ENCODE data around the gene PPP2R2D. TPM values are rescaled to one million over a fixed set of nuclear protein-coding genes. Genes with fewer than 3 reads are reported as not detected.

Gene PPP2R2D
- total and polyA plus RNA-seq, 4 experiments from 2014 or later, result 25.7 to 49.2 (median 41.7) TPM

- H3K4me3 Mint-ChIP-seq, result no peak overlapping the region
- no peaks in the 10 kb centered on the region for H3K9me3 Mint-ChIP-seq
- H3K27me3 Mint-ChIP-seq, result peaks cover 6 to 7% of the 10 kb centered on the region in 2 donors
- H3K4me1 ChIP-seq (ENCODE audit: insufficient read depth, low read length), result no peaks in the 10 kb centered on the region
- no peak for DNase-seq
- no peaks in the 10 kb centered on the region for H3K36me3 Mint-ChIP-seq
- no peaks in the 10 kb centered on the region for H3K9me3 ChIP-seq (ENCODE audit: control insufficient read depth in 1 of 2, low read length in 2 of 2)
- H3K4me1 Mint-ChIP-seq, result peaks cover 0 to 5% (median 3%) of the 10 kb centered on the region in 4 donors
- H3K36me3 ChIP-seq (ENCODE audit: insufficient read depth, low read length), result no peaks in the 10 kb centered on the region
- H3K27ac Mint-ChIP-seq, result no peak overlapping the region
- intact Hi-C loops (cut with micrococcal nuclease), result loop anchor here (10.0 kb wide), 1 partner anchor 626 kb away; no protein-coding TSS in a partner anchor
- no peak overlapping the region for H3K4me3 ChIP-seq (ENCODE audit: low read length in 2 of 2)
- ChIA-PET POLR2A (ENCODE audit: partially characterized antibody) (no interaction called here), CTCF (ENCODE audit: partially characterized antibody) (no interaction called here)
- no peaks in the 10 kb centered on the region for H3K27me3 ChIP-seq (ENCODE audit: insufficient read depth, low read length)
- no peak overlapping the region for H3K27ac ChIP-seq (ENCODE audit: low read depth, low read length)
These were observed 30.4 kb upstream of the PPP2R2D start for GRCh38 chr10:131870411-131870810.

- Mint-ChIP-seq H3K36me3 (no peaks in the 10 kb centered on the region), H3K4me1 (peaks cover 0 to 5% (median 3%) of the 10 kb centered on the region in 4 donors), H3K27ac (no peak overlapping the region), H3K4me3 (no peak overlapping the region), H3K9me3 (no peaks in the 10 kb centered on the region), H3K27me3 (peaks cover 6 to 9% of the 10 kb centered on the region in 2 donors)
- POLR2A ChIA-PET (ENCODE audit: partially characterized antibody), result no interaction called here
- CTCF ChIA-PET (ENCODE audit: partially characterized antibody), result no interaction called here
- no peaks in the 10 kb centered on the region for H3K4me1 ChIP-seq (ENCODE audit: insufficient read depth, low read length)
- no peak for DNase-seq
- no peak overlapping the region for H3K4me3 ChIP-seq (ENCODE audit: low read length in 2 of 2)
- no peaks in the 10 kb centered on the region for H3K27me3 ChIP-seq (ENCODE audit: insufficient read depth, low read length)
- H3K27ac ChIP-seq (ENCODE audit: low read depth, low read length), result no peak overlapping the region
- intact Hi-C loops (cut with micrococcal nuclease), result loop anchor here (10.0 kb wide), 1 partner anchor 626 kb away; no protein-coding TSS in a partner anchor
- no peaks in the 10 kb centered on the region for H3K36me3 ChIP-seq (ENCODE audit: insufficient read depth, low read length)
- H3K9me3 ChIP-seq (ENCODE audit: control insufficient read depth in 1 of 2, low read length in 2 of 2), result no peaks in the 10 kb centered on the region
These were observed 29.8 kb upstream of the PPP2R2D start for GRCh38 chr10:131870831-131871672.

- Mint-ChIP-seq H3K9me3 (no peaks in the 10 kb centered on the region), H3K27me3 (peaks cover 7 to 14% of the 10 kb centered on the region in 2 donors), H3K27ac (no peak overlapping the region), H3K36me3 (no peaks in the 10 kb centered on the region), H3K4me1 (peaks cover 0 to 5% (median 3%) of the 10 kb centered on the region in 4 donors), H3K4me3 (no peak overlapping the region)
- Histone ChIP-seq H3K4me3 (ENCODE audit: low read length in 2 of 2) (no peak overlapping the region), H3K9me3 (ENCODE audit: control insufficient read depth in 1 of 2, low read length in 2 of 2) (no peaks in the 10 kb centered on the region), H3K4me1 (ENCODE audit: insufficient read depth, low read length) (no peaks in the 10 kb centered on the region), H3K27ac (ENCODE audit: low read depth, low read length) (no peak overlapping the region), H3K27me3 (ENCODE audit: insufficient read depth, low read length) (no peaks in the 10 kb centered on the region), H3K36me3 (ENCODE audit: insufficient read depth, low read length) (no peaks in the 10 kb centered on the region)
- no peak for DNase-seq
- POLR2A ChIA-PET (ENCODE audit: partially characterized antibody), result no interaction called here
- CTCF ChIA-PET (ENCODE audit: partially characterized antibody), result no interaction called here
- intact Hi-C loops (cut with micrococcal nuclease), result loop anchor here (10.0 kb wide), 1 partner anchor 627 kb away; no protein-coding TSS in a partner anchor
These were observed 29.2 kb upstream of the PPP2R2D start for GRCh38 chr10:131871673-131872005.

DNA sequence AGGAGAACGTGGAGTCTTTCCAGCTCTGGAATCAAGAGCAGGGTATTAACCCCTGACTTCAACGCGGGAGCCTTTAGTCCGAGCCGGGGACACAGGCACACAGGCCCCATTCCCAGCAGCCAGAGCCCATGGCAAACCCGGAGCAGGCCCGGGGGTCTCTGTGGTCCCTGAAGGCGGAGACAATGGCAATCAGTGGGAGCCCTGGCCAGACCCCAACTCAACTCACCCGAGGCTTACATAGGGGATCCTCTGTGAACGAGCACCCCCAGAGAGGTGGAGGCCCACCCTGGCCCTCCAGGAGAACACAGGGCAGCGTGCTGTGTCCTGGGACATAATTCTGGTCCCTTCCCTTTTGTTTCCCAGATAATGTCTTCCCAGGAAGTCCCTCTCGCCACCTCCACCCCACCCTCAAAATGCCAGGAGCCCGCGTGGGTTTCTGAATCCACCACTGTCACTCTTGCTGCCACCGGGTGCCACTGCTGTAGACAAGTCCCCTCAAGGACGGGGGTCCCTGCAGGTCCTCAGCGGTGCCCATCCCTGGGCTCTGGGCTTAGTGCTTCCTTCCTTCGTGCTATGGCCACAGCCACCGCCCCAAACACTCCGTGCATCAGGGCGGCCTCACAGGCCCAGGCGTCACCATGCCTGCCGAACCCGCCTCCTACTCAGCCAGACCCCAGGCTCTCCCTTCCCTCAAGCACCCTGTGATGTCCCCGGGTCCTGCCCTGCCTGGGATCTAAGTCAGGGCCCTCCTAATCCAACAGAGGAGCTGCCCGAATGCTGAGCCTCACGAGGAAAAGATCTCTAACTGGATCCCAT lies 28.6 kb upstream of the PPP2R2D start:
- H3K4me3 Mint-ChIP-seq, result no peak overlapping the region
- intact Hi-C loops (cut with micrococcal nuclease), result loop anchor here (10.0 kb wide), 1 partner anchor 627 kb away; no protein-coding TSS in a partner anchor
- H3K4me1 ChIP-seq (ENCODE audit: insufficient read depth, low read length), result no peaks in the 10 kb centered on the region
- ChIA-PET POLR2A (ENCODE audit: partially characterized antibody) (no interaction called here), CTCF (ENCODE audit: partially characterized antibody) (no interaction called here)
- H3K27ac ChIP-seq (ENCODE audit: low read depth, low read length), result no peak overlapping the region
- no peak for DNase-seq
- no peaks in the 10 kb centered on the region for H3K36me3 Mint-ChIP-seq
- H3K4me1 Mint-ChIP-seq, result peaks cover 0 to 5% (median 3%) of the 10 kb centered on the region in 4 donors
- no peak overlapping the region for H3K4me3 ChIP-seq (ENCODE audit: low read length in 2 of 2)
- no peak overlapping the region for H3K27ac Mint-ChIP-seq
- no peaks in the 10 kb centered on the region for H3K27me3 ChIP-seq (ENCODE audit: insufficient read depth, low read length)
- H3K9me3 ChIP-seq (ENCODE audit: control insufficient read depth in 1 of 2, low read length in 2 of 2), result no peaks in the 10 kb centered on the region
- H3K9me3 Mint-ChIP-seq, result no peaks in the 10 kb centered on the region
- H3K36me3 ChIP-seq (ENCODE audit: insufficient read depth, low read length), result no peaks in the 10 kb centered on the region
- peaks cover 7 to 16% of the 10 kb centered on the region in 2 donors for H3K27me3 Mint-ChIP-seq

- H3K27ac Mint-ChIP-seq, result no peak overlapping the region
- no peak for DNase-seq
- Histone ChIP-seq H3K4me1 (ENCODE audit: insufficient read depth, low read length) (no peaks in the 10 kb centered on the region), H3K9me3 (ENCODE audit: control insufficient read depth in 1 of 2, low read length in 2 of 2) (no peaks in the 10 kb centered on the region), H3K36me3 (ENCODE audit: insufficient read depth, low read length) (no peaks in the 10 kb centered on the region), H3K27ac (ENCODE audit: low read depth, low read length) (no peak overlapping the region), H3K4me3 (ENCODE audit: low read length in 2 of 2) (no peak overlapping the region), H3K27me3 (ENCODE audit: insufficient read depth, low read length) (no peaks in the 10 kb centered on the region)
- no peaks in the 10 kb centered on the region for H3K9me3 Mint-ChIP-seq
- H3K36me3 Mint-ChIP-seq, result no peaks in the 10 kb centered on the region
- ChIA-PET POLR2A (ENCODE audit: partially characterized antibody) (no interaction called here), CTCF (ENCODE audit: partially characterized antibody) (no interaction called here)
- peaks cover 6 to 20% of the 10 kb centered on the region in 2 donors for H3K27me3 Mint-ChIP-seq
- no peak overlapping the region for H3K4me3 Mint-ChIP-seq
- H3K4me1 Mint-ChIP-seq, result peaks cover 0 to 5% (median 3%) of the 10 kb centered on the region in 4 donors
- intact Hi-C loops (cut with micrococcal nuclease), result loop anchor here (10.0 kb wide), 1 partner anchor 628 kb away; no protein-coding TSS in a partner anchor
These were observed 27.9 kb upstream of the PPP2R2D start for GRCh38 chr10:131872827-131873375.

- H3K27me3 ChIP-seq (ENCODE audit: insufficient read depth, low read length), result no peaks in the 10 kb centered on the region
- Mint-ChIP-seq H3K36me3 (no peaks in the 10 kb centered on the region), H3K4me3 (no peak overlapping the region), H3K27me3 (peaks cover 13 to 32% of the 10 kb centered on the region in 2 donors), H3K4me1 (peaks cover 0 to 5% (median 3%) of the 10 kb centered on the region in 4 donors), H3K27ac (no peak overlapping the region), H3K9me3 (no peaks in the 10 kb centered on the region)
- no peak overlapping the region for H3K4me3 ChIP-seq (ENCODE audit: low read length in 2 of 2)
- H3K4me1 ChIP-seq (ENCODE audit: insufficient read depth, low read length), result no peaks in the 10 kb centered on the region
- intact Hi-C loops (cut with micrococcal nuclease), result loop anchor here (10.0 kb wide), 1 partner anchor 630 kb away; no protein-coding TSS in a partner anchor
- no peak overlapping the region for H3K27ac ChIP-seq (ENCODE audit: low read depth, low read length)
- ChIA-PET POLR2A (ENCODE audit: partially characterized antibody) (no interaction called here), CTCF (ENCODE audit: partially characterized antibody) (interaction anchor here (1.3 kb wide), 1 partner anchor 11 kb away, joined by 4 read pairs; no protein-coding TSS in a partner anchor)
- H3K9me3 ChIP-seq (ENCODE audit: control insufficient read depth in 1 of 2, low read length in 2 of 2), result no peaks in the 10 kb centered on the region
- peak in 4 of 5 donors; percentile 20 to 29 (median 25) for DNase-seq
- no peaks in the 10 kb centered on the region for H3K36me3 ChIP-seq (ENCODE audit: insufficient read depth, low read length)
These were observed 25.8 kb upstream of the PPP2R2D start for GRCh38 chr10:131874991-131875451.

- H3K9me3 Mint-ChIP-seq, result no peaks in the 10 kb centered on the region
- ChIA-PET POLR2A (ENCODE audit: partially characterized antibody) (no interaction called here), CTCF (ENCODE audit: partially characterized antibody) (no interaction called here)
- H3K4me1 ChIP-seq (ENCODE audit: insufficient read depth, low read length), result no peaks in the 10 kb centered on the region
- no peak for DNase-seq
- no peak overlapping the region for H3K27ac Mint-ChIP-seq
- peaks cover 0 to 5% (median 3%) of the 10 kb centered on the region in 4 donors for H3K4me1 Mint-ChIP-seq
- no peaks in the 10 kb centered on the region for H3K27me3 ChIP-seq (ENCODE audit: insufficient read depth, low read length)
- H3K27ac ChIP-seq (ENCODE audit: low read depth, low read length), result no peak overlapping the region
- no peaks in the 10 kb centered on the region for H3K36me3 Mint-ChIP-seq
- no peak overlapping the region for H3K4me3 ChIP-seq (ENCODE audit: low read length in 2 of 2)
- peaks cover 13 to 32% of the 10 kb centered on the region in 2 donors for H3K27me3 Mint-ChIP-seq
- no peaks in the 10 kb centered on the region for H3K36me3 ChIP-seq (ENCODE audit: insufficient read depth, low read length)
- intact Hi-C loops (cut with micrococcal nuclease), result loop anchor here (10.0 kb wide), 1 partner anchor 631 kb away; no protein-coding TSS in a partner anchor
- no peaks in the 10 kb centered on the region for H3K9me3 ChIP-seq (ENCODE audit: control insufficient read depth in 1 of 2, low read length in 2 of 2)
- no peak overlapping the region for H3K4me3 Mint-ChIP-seq
These were observed 25.3 kb upstream of the PPP2R2D start for GRCh38 chr10:131875501-131875900.
